Embryonic facial prominence (tissue), 1 donor: Measurements from ENCODE around the gene ENO2.

Experiments
- DNase-seq: peaks from one replicate; pipeline ENCODE4 v3.0.0-alpha.2; 2016; ENCODE audit errors: extremely low spot score

Gene ENO2

GRCh38 chr12:6912164-6912935 lies 2.0 kb upstream of the ENO2 start:
- no peak for DNase-seq

GRCh38 chr12:6914947-6915788 lies 788 bp downstream of the ENO2 start:
- DNase-seq, result no peak

- DNase-seq, result no peak
Observed at GRCh38 chr12:6915789-6916285, 1.5 kb downstream of the ENO2 start.

- no peak for DNase-seq
Observed at GRCh38 chr12:6916426-6917200, 2.2 kb downstream of the ENO2 start.

GRCh38 chr12:6917491-6918231 lies 3.3 kb downstream of the ENO2 start:
- no peak for DNase-seq

- no peak for DNase-seq
Observed at GRCh38 chr12:6919588-6919987, 5.2 kb downstream of the ENO2 start.

- no peak for DNase-seq
Observed at GRCh38 chr12:6921539-6921938, 7.2 kb downstream of the ENO2 start.

- DNase-seq, result no peak
Observed at GRCh38 chr12:6921996-6922946, 7.9 kb downstream of the ENO2 start.

- no peak for DNase-seq
Observed at GRCh38 chr12:6923003-6923732, 8.8 kb downstream of the ENO2 start.

GRCh38 chr12:6923851-6924250 lies 9.5 kb downstream of the ENO2 start:
- DNase-seq, result no peak

GRCh38 chr12:6925239-6925539 lies 10.8 kb downstream of the ENO2 start:
- DNase-seq, result no peak

- DNase-seq, result no peak
Observed at GRCh38 chr12:6925540-6926279, 11.3 kb downstream of the ENO2 start.

- DNase-seq, result peak; percentile 94
Observed at GRCh38 chr12:6927379-6928021, 13.1 kb downstream of the ENO2 start, which contains the start of gene ATN1. TSS of gene ATN1 (plus strand) at chr12:6927959. CDS start at chr12:6934002, 6,043 bp downstream.

- DNase-seq, result no peak
Observed at GRCh38 chr12:6928022-6928702, 13.8 kb downstream of the ENO2 start.

GRCh38 chr12:6928703-6929407 lies 14.5 kb downstream of the ENO2 start:
- DNase-seq, result no peak

- DNase-seq, result no peak
Observed at GRCh38 chr12:6929466-6930452, 15.4 kb downstream of the ENO2 start.
